ENCODE results near the gene PKMYT1.

- TF ChIP-seq CTCF (conservative IDR thresholded peaks at IDR 0.05; ENCODE audit: low read depth, low read length) (peak; percentile 93), EZH2 (IDR thresholded peaks at IDR 0.05; ENCODE audit: borderline replicate concordance, low read depth, low read length, poor library complexity, severe bottlenecking) (no peak)
Observed at GRCh38 chr16:3027983-3028715, 47.9 kb upstream of the PKMYT1 start.
